ENCODE measurements around the gene ENPP6.
"Not testable (repeated sequence)": the region's sequence is repeated elsewhere in the genome, so short reads cannot be mapped to it uniquely, and the experiment has no call there.

Gene ENPP6

GRCh38 chr4:184232975-184233374 is 15.3 kb upstream of the ENPP6 start:
- Histone ChIP-seq H3K9ac (ENCODE audit: low read depth, low read length) (no peak overlapping the region), H3K4me1 (ENCODE audit: control insufficient read depth, insufficient read depth, low read length) (no peaks in the 10 kb centered on the region), H3K9me3 (ENCODE audit: control insufficient read depth, insufficient read depth, low read length) (no peaks in the 10 kb centered on the region), H3K4me3 (ENCODE audit: low read depth, low read length) (no peak overlapping the region), H3K27me3 (ENCODE audit: control insufficient read depth, insufficient read depth, low read length) (no peaks in the 10 kb centered on the region), H3K36me3 (ENCODE audit: control insufficient read depth, insufficient read depth, low read length) (no peaks in the 10 kb centered on the region)

- no peaks in the 10 kb centered on the region for H3K27me3 ChIP-seq (ENCODE audit: control insufficient read depth, insufficient read depth, low read length)
- no peaks in the 10 kb centered on the region for H3K36me3 ChIP-seq (ENCODE audit: control insufficient read depth, insufficient read depth, low read length)
- H3K9ac ChIP-seq (ENCODE audit: low read depth, low read length) = no peak overlapping the region
- H3K4me3 ChIP-seq (ENCODE audit: low read depth, low read length) = no peak overlapping the region
- H3K9me3 ChIP-seq (ENCODE audit: control insufficient read depth, insufficient read depth, low read length) = no peaks in the 10 kb centered on the region
- no peaks in the 10 kb centered on the region for H3K4me1 ChIP-seq (ENCODE audit: control insufficient read depth, insufficient read depth, low read length)
These were observed 14.5 kb upstream of the ENPP6 start for GRCh38 chr4:184232202-184232601.

GRCh38 chr4:184231573-184231972 is 13.9 kb upstream of the ENPP6 start:
- H3K9ac ChIP-seq (ENCODE audit: low read depth, low read length) = no peak overlapping the region
- H3K27me3 ChIP-seq (ENCODE audit: control insufficient read depth, insufficient read depth, low read length) = no peaks in the 10 kb centered on the region
- H3K4me1 ChIP-seq (ENCODE audit: control insufficient read depth, insufficient read depth, low read length) = no peaks in the 10 kb centered on the region
- no peak overlapping the region for H3K4me3 ChIP-seq (ENCODE audit: low read depth, low read length)
- H3K9me3 ChIP-seq (ENCODE audit: control insufficient read depth, insufficient read depth, low read length) = no peaks in the 10 kb centered on the region
- H3K36me3 ChIP-seq (ENCODE audit: control insufficient read depth, insufficient read depth, low read length) = no peaks in the 10 kb centered on the region

- H3K9ac ChIP-seq (ENCODE audit: low read depth, low read length) = no peak overlapping the region
- H3K9me3 ChIP-seq (ENCODE audit: control insufficient read depth, insufficient read depth, low read length) = no peaks in the 10 kb centered on the region
- no peaks in the 10 kb centered on the region for H3K4me1 ChIP-seq (ENCODE audit: control insufficient read depth, insufficient read depth, low read length)
- no peaks in the 10 kb centered on the region for H3K36me3 ChIP-seq (ENCODE audit: control insufficient read depth, insufficient read depth, low read length)
- H3K27me3 ChIP-seq (ENCODE audit: control insufficient read depth, insufficient read depth, low read length) = no peaks in the 10 kb centered on the region
- H3K4me3 ChIP-seq (ENCODE audit: low read depth, low read length) = no peak overlapping the region
These were observed 10.5 kb upstream of the ENPP6 start for GRCh38 chr4:184228056-184228705.

GRCh38 chr4:184216515-184216914 is 1.2 kb downstream of the ENPP6 start:
- Histone ChIP-seq H3K9ac (ENCODE audit: low read depth, low read length) (no peak overlapping the region), H3K4me3 (ENCODE audit: low read depth, low read length) (no peak overlapping the region), H3K27me3 (ENCODE audit: control insufficient read depth, insufficient read depth, low read length) (no peaks in the 10 kb centered on the region), H3K36me3 (ENCODE audit: control insufficient read depth, insufficient read depth, low read length) (no peaks in the 10 kb centered on the region), H3K4me1 (ENCODE audit: control insufficient read depth, insufficient read depth, low read length) (no peaks in the 10 kb centered on the region), H3K9me3 (ENCODE audit: control insufficient read depth, insufficient read depth, low read length) (no peaks in the 10 kb centered on the region)

- H3K4me3 ChIP-seq (ENCODE audit: low read depth, low read length) = no peak overlapping the region
- H3K36me3 ChIP-seq (ENCODE audit: control insufficient read depth, insufficient read depth, low read length) = no peaks in the 10 kb centered on the region
- no peaks in the 10 kb centered on the region for H3K4me1 ChIP-seq (ENCODE audit: control insufficient read depth, insufficient read depth, low read length)
- H3K27me3 ChIP-seq (ENCODE audit: control insufficient read depth, insufficient read depth, low read length) = no peaks in the 10 kb centered on the region
- no peak overlapping the region for H3K9ac ChIP-seq (ENCODE audit: low read depth, low read length)
- H3K9me3 ChIP-seq (ENCODE audit: control insufficient read depth, insufficient read depth, low read length) = no peaks in the 10 kb centered on the region
These were observed 1.9 kb downstream of the ENPP6 start for GRCh38 chr4:184215709-184216328.

- no peaks in the 10 kb centered on the region for H3K36me3 ChIP-seq (ENCODE audit: control insufficient read depth, insufficient read depth, low read length)
- H3K9me3 ChIP-seq (ENCODE audit: control insufficient read depth, insufficient read depth, low read length) = no peaks in the 10 kb centered on the region
- no peaks in the 10 kb centered on the region for H3K27me3 ChIP-seq (ENCODE audit: control insufficient read depth, insufficient read depth, low read length)
- H3K9ac ChIP-seq (ENCODE audit: low read depth, low read length) = no peak overlapping the region
- no peak overlapping the region for H3K4me3 ChIP-seq (ENCODE audit: low read depth, low read length)
- H3K4me1 ChIP-seq (ENCODE audit: control insufficient read depth, insufficient read depth, low read length) = no peaks in the 10 kb centered on the region
These were observed 2.7 kb downstream of the ENPP6 start for GRCh38 chr4:184214931-184215330.

GRCh38 chr4:184207734-184208607 is 9.7 kb downstream of the ENPP6 start:
- H3K36me3 ChIP-seq (ENCODE audit: control insufficient read depth, insufficient read depth, low read length); H3K9ac ChIP-seq (ENCODE audit: low read depth, low read length); H3K9me3 ChIP-seq (ENCODE audit: control insufficient read depth, insufficient read depth, low read length); H3K4me1 ChIP-seq (ENCODE audit: control insufficient read depth, insufficient read depth, low read length); H3K27me3 ChIP-seq (ENCODE audit: control insufficient read depth, insufficient read depth, low read length): not testable (repeated sequence)
- peak overlapping the region; percentile 22 for H3K4me3 ChIP-seq (ENCODE audit: low read depth, low read length)

GRCh38 chr4:184205243-184205642 is 12.4 kb downstream of the ENPP6 start:
- Histone ChIP-seq H3K4me1 (ENCODE audit: control insufficient read depth, insufficient read depth, low read length) (no peaks in the 10 kb centered on the region), H3K27me3 (ENCODE audit: control insufficient read depth, insufficient read depth, low read length) (no peaks in the 10 kb centered on the region), H3K36me3 (ENCODE audit: control insufficient read depth, insufficient read depth, low read length) (no peaks in the 10 kb centered on the region), H3K4me3 (ENCODE audit: low read depth, low read length) (no peak overlapping the region), H3K9me3 (ENCODE audit: control insufficient read depth, insufficient read depth, low read length) (no peaks in the 10 kb centered on the region), H3K9ac (ENCODE audit: low read depth, low read length) (no peak overlapping the region)

- Histone ChIP-seq H3K4me3 (ENCODE audit: low read depth, low read length) (no peak overlapping the region), H3K27me3 (ENCODE audit: control insufficient read depth, insufficient read depth, low read length) (no peaks in the 10 kb centered on the region), H3K9ac (ENCODE audit: low read depth, low read length) (no peak overlapping the region), H3K36me3 (ENCODE audit: control insufficient read depth, insufficient read depth, low read length) (no peaks in the 10 kb centered on the region), H3K4me1 (ENCODE audit: control insufficient read depth, insufficient read depth, low read length) (no peaks in the 10 kb centered on the region), H3K9me3 (ENCODE audit: control insufficient read depth, insufficient read depth, low read length) (no peaks in the 10 kb centered on the region)
These were observed 14.4 kb downstream of the ENPP6 start for GRCh38 chr4:184203300-184203699.

- Histone ChIP-seq H3K36me3 (ENCODE audit: control insufficient read depth, insufficient read depth, low read length) (no peaks in the 10 kb centered on the region), H3K27me3 (ENCODE audit: control insufficient read depth, insufficient read depth, low read length) (no peaks in the 10 kb centered on the region), H3K4me3 (ENCODE audit: low read depth, low read length) (no peak overlapping the region), H3K9ac (ENCODE audit: low read depth, low read length) (no peak overlapping the region), H3K4me1 (ENCODE audit: control insufficient read depth, insufficient read depth, low read length) (no peaks in the 10 kb centered on the region), H3K9me3 (ENCODE audit: control insufficient read depth, insufficient read depth, low read length) (no peaks in the 10 kb centered on the region)
These were observed 16.5 kb downstream of the ENPP6 start for GRCh38 chr4:184201179-184201578.

GRCh38 chr4:184200296-184200695 is 17.4 kb downstream of the ENPP6 start:
- no peak overlapping the region for H3K4me3 ChIP-seq (ENCODE audit: low read depth, low read length)
- no peaks in the 10 kb centered on the region for H3K27me3 ChIP-seq (ENCODE audit: control insufficient read depth, insufficient read depth, low read length)
- no peaks in the 10 kb centered on the region for H3K36me3 ChIP-seq (ENCODE audit: control insufficient read depth, insufficient read depth, low read length)
- H3K9me3 ChIP-seq (ENCODE audit: control insufficient read depth, insufficient read depth, low read length) = no peaks in the 10 kb centered on the region
- H3K9ac ChIP-seq (ENCODE audit: low read depth, low read length) = no peak overlapping the region
- no peaks in the 10 kb centered on the region for H3K4me1 ChIP-seq (ENCODE audit: control insufficient read depth, insufficient read depth, low read length)

Data from iPS-15b (cell line).